ENCODE data around the gene GSTA3.

GRCh38 chr6:52955871-52956270 is 46.4 kb upstream of the GSTA3 start:
- TF ChIP-seq POLR2AphosphoS5 (IDR thresholded peaks at IDR 0.05; ENCODE audit: low read depth, low read length) (no peak), REST (IDR thresholded peaks at IDR 0.05; ENCODE audit: insufficient read depth in 1 of 2, low read depth in 2 of 2, low read length in 2 of 2) (no peak), TAF1 (IDR thresholded peaks at IDR 0.05; ENCODE audit: borderline replicate concordance, insufficient read depth, low read length) (no peak), SIN3A (IDR thresholded peaks at IDR 0.05; ENCODE audit: borderline replicate concordance, insufficient read depth, low read length) (no peak), FOXP2 (optimal IDR thresholded peaks at IDR 0.05; ENCODE audit: borderline replicate concordance, extremely low read depth, extremely low read length, insufficient read depth) (no peak)

All from PFSK-1 (cell line).